Measurements from ENCODE around the gene KBTBD13.

The KBTBD13 gene

GRCh38 chr15:65044724-65045481 lies 31.6 kb upstream of the KBTBD13 start, which contains the start of gene SLC51B:
SLC51B (plus strand) TSS chr15:65045387; CDS start chr15:65050005, 4,618 bp downstream.
- peak; percentile 61 for DNase-seq
- H3K9me3 ChIP-seq: no peaks in the 10 kb centered on the region
- H3K27me3 ChIP-seq: no peaks in the 10 kb centered on the region
- H3K4me3 ChIP-seq (ENCODE audit: low read depth, low read length): no peak within 1 kb of the TSS
- H3K36me3 ChIP-seq: no peaks in the 10 kb centered on the region
- H3K4me1 ChIP-seq: peaks cover 7% of the 10 kb centered on the region
- no peak for TF ChIP-seq CTCF (IDR thresholded peaks at IDR 0.05; ENCODE audit: low read depth, low read length)

GRCh38 chr15:65048241-65048640 lies 28.3 kb upstream of the KBTBD13 start:
- peaks cover 11% of the 10 kb centered on the region for H3K4me1 ChIP-seq
- H3K27me3 ChIP-seq: no peaks in the 10 kb centered on the region
- no peaks in the 10 kb centered on the region for H3K9me3 ChIP-seq
- no peak overlapping the region for H3K4me3 ChIP-seq (ENCODE audit: low read depth, low read length)
- DNase-seq: no peak
- no peak for TF ChIP-seq CTCF (IDR thresholded peaks at IDR 0.05; ENCODE audit: low read depth, low read length)
- H3K36me3 ChIP-seq: no peaks in the 10 kb centered on the region

- Histone ChIP-seq H3K27me3 (no peaks in the 10 kb centered on the region), H3K4me3 (ENCODE audit: low read depth, low read length) (peak overlapping the region; percentile 50), H3K4me1 (peaks cover 13% of the 10 kb centered on the region), H3K36me3 (no peaks in the 10 kb centered on the region), H3K9me3 (no peaks in the 10 kb centered on the region)
- peak; percentile 99 for DNase-seq
- no peak for TF ChIP-seq CTCF (IDR thresholded peaks at IDR 0.05; ENCODE audit: low read depth, low read length)
Measured at GRCh38 chr15:65049418-65049840, 27.1 kb upstream of the KBTBD13 start.

- DNase-seq: no peak
- H3K4me3 ChIP-seq (ENCODE audit: low read depth, low read length): no peak overlapping the region
- TF ChIP-seq CTCF (IDR thresholded peaks at IDR 0.05; ENCODE audit: low read depth, low read length): no peak
Measured at GRCh38 chr15:65050270-65050669, 26.3 kb upstream of the KBTBD13 start.

GRCh38 chr15:65051266-65051665 lies 25.3 kb upstream of the KBTBD13 start:
- DNase-seq: no peak
- H3K4me1 ChIP-seq: peaks cover 11% of the 10 kb centered on the region
- TF ChIP-seq CTCF (IDR thresholded peaks at IDR 0.05; ENCODE audit: low read depth, low read length): no peak
- no peak overlapping the region for H3K4me3 ChIP-seq (ENCODE audit: low read depth, low read length)
- no peaks in the 10 kb centered on the region for H3K9me3 ChIP-seq
- H3K36me3 ChIP-seq: no peaks in the 10 kb centered on the region
- H3K27me3 ChIP-seq: no peaks in the 10 kb centered on the region

More at GRCh38 chr15:65050270-65050669, 26.3 kb upstream of the KBTBD13 start:
- H3K9me3 ChIP-seq: no peaks in the 10 kb centered on the region
- H3K4me1 ChIP-seq: peaks cover 15% of the 10 kb centered on the region
- H3K36me3 ChIP-seq: no peaks in the 10 kb centered on the region
- no peaks in the 10 kb centered on the region for H3K27me3 ChIP-seq

GRCh38 chr15:65052956-65053355 lies 23.6 kb upstream of the KBTBD13 start:
- no peak for DNase-seq
- no peak for TF ChIP-seq CTCF (IDR thresholded peaks at IDR 0.05; ENCODE audit: low read depth, low read length)
- Histone ChIP-seq H3K27me3 (no peaks in the 10 kb centered on the region), H3K9me3 (no peaks in the 10 kb centered on the region), H3K36me3 (no peaks in the 10 kb centered on the region), H3K4me3 (ENCODE audit: low read depth, low read length) (no peak overlapping the region), H3K4me1 (peaks cover 11% of the 10 kb centered on the region)
